GM06990 (cell line): ENCODE results near the gene TCHH.

Experiments
- DNase-seq: peaks from one replicate; pipeline ENCODE4 v3.0.0-alpha.2; 2011; ENCODE audit not compliant: insufficient read length; ENCODE audit errors: extremely low read depth
- H3K27me3 ChIP-seq: replicated peaks from 2 replicates; pipeline ENCODE4 v1.6.0; 2011; ENCODE audit warnings: low read length; ENCODE audit not compliant: control insufficient read depth, insufficient read depth
- H3K36me3 ChIP-seq: 2 replicates; pipeline ENCODE4 v1.5.1; 2011; ENCODE audit warnings: low read length; ENCODE audit not compliant: control insufficient read depth, insufficient read depth
- H3K4me3 ChIP-seq: replicated peaks from 2 replicates; pipeline ENCODE4 v1.5.1; 2011; ENCODE audit warnings: low read depth, mild to moderate bottlenecking, control low read depth, low read length
- CTCF ChIP-seq: IDR thresholded peaks from 2 replicates; pipeline ENCODE4 v1.5.1; 2011; ENCODE audit warnings: low read length, control low read depth, mild to moderate bottlenecking, inconsistent platforms; ENCODE audit not compliant: insufficient read depth, poor library complexity, severe bottlenecking

TCHH gene

GRCh38 chr1:152107984-152108881 lies 7.0 kb downstream of the TCHH start:
- Histone ChIP-seq H3K36me3 (no peaks in the 10 kb centered on the region), H3K27me3 (no peaks in the 10 kb centered on the region; the same call in 1 of the 2 replicates), H3K4me3 (no peak overlapping the region)
- no peak for TF ChIP-seq CTCF
- peak; percentile 3 for DNase-seq

GRCh38 chr1:152107031-152107983 lies 7.9 kb downstream of the TCHH start:
- peak; percentile 6 for DNase-seq
- Histone ChIP-seq H3K36me3 (no peaks in the 10 kb centered on the region), H3K27me3 (no peaks in the 10 kb centered on the region; the same call in none of the 2 replicates), H3K4me3 (no peak overlapping the region)
- TF ChIP-seq CTCF, result no peak

GRCh38 chr1:152104854-152105253 lies 10.4 kb downstream of the TCHH start:
- Histone ChIP-seq H3K36me3 (no peaks in the 10 kb centered on the region), H3K4me3 (no peak overlapping the region), H3K27me3 (no peaks in the 10 kb centered on the region; the same call in 1 of the 2 replicates)
- DNase-seq, result no peak
- no peak for TF ChIP-seq CTCF

GRCh38 chr1:152096931-152097330 lies 18.3 kb downstream of the TCHH start:
- Histone ChIP-seq H3K36me3 (no peaks in the 10 kb centered on the region), H3K27me3 (no peaks in the 10 kb centered on the region), H3K4me3 (no peak overlapping the region)
- DNase-seq, result no peak
- TF ChIP-seq CTCF, result no peak

- no peaks in the 10 kb centered on the region; the same call in 1 of the 2 replicates for H3K27me3 ChIP-seq
- H3K36me3 ChIP-seq, result no peaks in the 10 kb centered on the region
- H3K4me3 ChIP-seq, result no peak within 1 kb of the TSS
- no peak for TF ChIP-seq CTCF
- no peak for DNase-seq
Observed at GRCh38 chr1:152089014-152089674, 26.1 kb downstream of the TCHH start, which contains the start of gene TCHHL1. TCHHL1 (minus strand) TSS chr1:152089064; CDS start chr1:152088143, 921 bp downstream.
